ENCODE data around the gene LYVE1. TPM values are rescaled to one million over a fixed set of nuclear protein-coding genes. Genes with fewer than 3 reads are reported as not detected.
"Not testable (repeated sequence)": the region's sequence is repeated elsewhere in the genome, so short reads cannot be mapped to it uniquely, and the experiment has no call there.

The LYVE1 gene
- total and polyA plus RNA-seq, 9 donors: 19.0 to 159 (median 34.5) TPM

- no peak overlapping the region for H3K27ac ChIP-seq
- H3K27me3 ChIP-seq: no peaks in the 10 kb centered on the region
- WGBS, 3 donors: 83 to 93% (median 83%) methylated on average over 6 of the region's 6 CpGs
- H3K9me3 ChIP-seq: no peaks in the 10 kb centered on the region
- peaks cover 4% of the 10 kb centered on the region for H3K4me1 ChIP-seq (ENCODE audit: insufficient read depth)
- TF ChIP-seq CTCF (IDR thresholded peaks at IDR 0.05) (no peak), POLR2A (IDR thresholded peaks at IDR 0.05) (no peak), EP300 (IDR thresholded peaks at IDR 0.05) (no peak)
- H3K36me3 ChIP-seq: no peaks in the 10 kb centered on the region
- DNase-seq: no peak
- no peak overlapping the region for H3K4me3 ChIP-seq
- intact Hi-C loops (cut with DNase I): no loop called here
Measured at GRCh38 chr11:10598816-10599215, 30.4 kb upstream of the LYVE1 start.

- TF ChIP-seq POLR2A (IDR thresholded peaks at IDR 0.05) (no peak), CTCF (IDR thresholded peaks at IDR 0.05) (no peak), EP300 (IDR thresholded peaks at IDR 0.05) (no peak)
- peaks cover 3% of the 10 kb centered on the region for H3K4me1 ChIP-seq (ENCODE audit: insufficient read depth)
- no peaks in the 10 kb centered on the region for H3K9me3 ChIP-seq
- 55 to 65% (median 64%) methylated on average over 2 of the region's 2 CpGs for WGBS, 3 donors
- no peak overlapping the region for H3K27ac ChIP-seq
- DNase-seq: no peak
- H3K4me3 ChIP-seq: no peak overlapping the region
- no peaks in the 10 kb centered on the region for H3K36me3 ChIP-seq
- intact Hi-C loops (cut with DNase I): no loop called here
- H3K27me3 ChIP-seq: no peaks in the 10 kb centered on the region
Measured at GRCh38 chr11:10597877-10598351, 29.4 kb upstream of the LYVE1 start.

- H3K4me3 ChIP-seq; H3K36me3 ChIP-seq; intact Hi-C loops (cut with DNase I); H3K27me3 ChIP-seq; H3K9me3 ChIP-seq; H3K4me1 ChIP-seq (ENCODE audit: insufficient read depth); DNase-seq; H3K27ac ChIP-seq: not testable (repeated sequence)
- WGBS, 3 donors: 97 to 98% (median 98%) methylated on average over 2 of the region's 2 CpGs
Measured at GRCh38 chr11:10595840-10596239, 27.4 kb upstream of the LYVE1 start.

GRCh38 chr11:10594407-10594806 is 25.9 kb upstream of the LYVE1 start:
- intact Hi-C loops (cut with DNase I): no loop called here
- Histone ChIP-seq H3K9me3 (no peaks in the 10 kb centered on the region), H3K4me1 (ENCODE audit: insufficient read depth) (no peaks in the 10 kb centered on the region), H3K27me3 (no peaks in the 10 kb centered on the region), H3K4me3 (no peak overlapping the region), H3K36me3 (no peaks in the 10 kb centered on the region), H3K27ac (no peak overlapping the region)
- DNase-seq: no peak
- TF ChIP-seq EP300 (IDR thresholded peaks at IDR 0.05) (no peak), CTCF (IDR thresholded peaks at IDR 0.05) (no peak), POLR2A (IDR thresholded peaks at IDR 0.05) (no peak)
- WGBS, 3 donors: 92 to 95% (median 92%) methylated on average over 4 of the region's 4 CpGs

- TF ChIP-seq CTCF (IDR thresholded peaks at IDR 0.05): no peak
- no peak for TF ChIP-seq EP300 (IDR thresholded peaks at IDR 0.05)
- TF ChIP-seq POLR2A (IDR thresholded peaks at IDR 0.05): no peak
- H3K9me3 ChIP-seq: no peaks in the 10 kb centered on the region
- no peaks in the 10 kb centered on the region for H3K4me1 ChIP-seq (ENCODE audit: insufficient read depth)
- DNase-seq: no peak
- no peaks in the 10 kb centered on the region for H3K36me3 ChIP-seq
- intact Hi-C loops (cut with DNase I): no loop called here
- H3K27ac ChIP-seq: no peak overlapping the region
- no peak overlapping the region for H3K4me3 ChIP-seq
- WGBS, 3 donors: 18 to 34% (median 22%) methylated on average over 2 of the region's 2 CpGs
- no peaks in the 10 kb centered on the region for H3K27me3 ChIP-seq
Measured at GRCh38 chr11:10592331-10592730, 23.9 kb upstream of the LYVE1 start.
